Measurements from ENCODE around the gene S1PR5.

GRCh38 chr19:10525636-10526035, 8.4 kb upstream of the S1PR5 start:
- TF ChIP-seq POLR2A (IDR thresholded peaks at IDR 0.05) (no peak), CTCF (IDR thresholded peaks at IDR 0.05) (no peak)

Data from uterus (tissue), 2 donors.